ENCODE measurements around the gene NUF2. TPM values are rescaled to one million over a fixed set of nuclear protein-coding genes. Genes with fewer than 3 reads are reported as not detected.

NUF2 gene
- total RNA-seq, 1 experiment from 2014 or later = 30.7 TPM

DNA sequence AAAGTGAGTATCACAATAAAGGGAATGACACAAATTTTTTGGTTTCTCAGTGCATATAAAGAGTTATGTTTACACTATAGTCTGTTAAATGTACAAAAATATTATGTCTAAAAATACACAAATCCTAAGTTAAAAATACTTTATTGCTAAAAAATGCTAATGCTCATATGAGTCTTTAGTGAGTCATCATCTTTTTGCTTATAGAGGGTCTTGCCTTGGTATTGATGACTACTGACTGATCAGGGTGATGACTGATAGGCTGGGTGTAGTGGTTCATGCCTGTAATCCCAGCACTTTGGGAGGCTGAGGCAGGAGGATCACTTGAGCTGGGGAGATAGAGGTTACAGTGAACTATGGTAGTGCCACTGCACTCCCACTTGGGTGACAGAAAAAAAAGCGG, 12.9 kb upstream of the NUF2 start:
- peaks cover 0 to 16% (median 3%) of the 10 kb centered on the region in 3 experiments; a peak in 4 of 7 replicates for H3K36me3 Mint-ChIP-seq (ENCODE audit: insufficient read depth in 1 of 3, low read depth in 3 of 3)
- no peaks in the 10 kb centered on the region for H3K79me1 ChIP-seq (ENCODE audit: insufficient read depth, low read depth, low read length, poor library complexity, severe bottlenecking)
- no peak overlapping the region for H2BK5ac ChIP-seq (ENCODE audit: insufficient read length, low read length)
- H2BK12ac ChIP-seq (ENCODE audit: insufficient read length, low read depth, low read length) = no peak overlapping the region
- no peaks in the 10 kb centered on the region for H3K4me1 Mint-ChIP-seq
- H4K20me1 ChIP-seq (ENCODE audit: control insufficient read depth, insufficient read depth, insufficient read length) = no peaks in the 10 kb centered on the region
- WGBS (ENCODE audit: extremely low coverage, insufficient read length, low lambda C conversion rate) = no CpG with 5 or more reads among the region's 1 CpG
- no peaks in the 10 kb centered on the region for H3K27me3 Mint-ChIP-seq (ENCODE audit: low read depth)
- no peak overlapping the region for H3K9ac ChIP-seq (ENCODE audit: extremely low read depth, insufficient read length, low read length)
- no peak overlapping the region for H2AFZ ChIP-seq (ENCODE audit: low read length)
- no peak overlapping the region; a peak in 1 of 7 replicates for H3K27ac Mint-ChIP-seq
- H3K4me2 ChIP-seq (ENCODE audit: insufficient read depth, insufficient read length, low read length) = no peak overlapping the region
- no peak overlapping the region for H3K27ac ChIP-seq (ENCODE audit: insufficient read length, low read depth, low read length)
- no peaks in the 10 kb centered on the region for H3K23me2 ChIP-seq (ENCODE audit: insufficient read length, low read depth, low read length, poor library complexity, severe bottlenecking)
- no peak overlapping the region for H3K4me3 Mint-ChIP-seq
- H4K5ac ChIP-seq (ENCODE audit: insufficient read length, low read depth, low read length) = no peak overlapping the region
- H3K18ac ChIP-seq (ENCODE audit: insufficient read length, low read depth, low read length) = no peak overlapping the region
- H3K4ac ChIP-seq (ENCODE audit: low read depth, low read length) = no peak overlapping the region
- no peak overlapping the region for H2AK5ac ChIP-seq (ENCODE audit: insufficient read length, low read length)
- no peak for TF ChIP-seq CTCF (conservative IDR thresholded peaks at IDR 0.05)
- H3K4me1 ChIP-seq (ENCODE audit: insufficient read depth, low read length) = no peaks in the 10 kb centered on the region
- no peak overlapping the region for H2BK120ac ChIP-seq (ENCODE audit: low read depth, low read length, poor library complexity, severe bottlenecking)
- no peak overlapping the region for H3K23ac ChIP-seq (ENCODE audit: insufficient read length, low read depth, low read length)
- H2BK20ac ChIP-seq (ENCODE audit: low read depth, low read length, poor library complexity, severe bottlenecking) = no peak overlapping the region
- no peak overlapping the region for H4K8ac ChIP-seq (replicated peaks; ENCODE audit: insufficient read length, low read depth, low read length)
- H3K56ac ChIP-seq (ENCODE audit: insufficient read length, low read depth, low read length) = no peak overlapping the region
- H3K9me3 ChIP-seq (ENCODE audit: control insufficient read depth, low read depth, low read length) = no peaks in the 10 kb centered on the region
- no peak overlapping the region for H3K14ac ChIP-seq (ENCODE audit: insufficient read depth, low read length)
- no peaks in the 10 kb centered on the region for H3K79me2 ChIP-seq (ENCODE audit: insufficient read depth, low read length)
- H3T11ph ChIP-seq (ENCODE audit: low read length) = no peak overlapping the region
- H2BK15ac ChIP-seq (ENCODE audit: low read depth, low read length) = no peak overlapping the region
- DNase-seq = no peak
- no peak overlapping the region for H4K91ac ChIP-seq (ENCODE audit: insufficient read length, low read depth, low read length)
- no peaks in the 10 kb centered on the region for H3K9me3 Mint-ChIP-seq
- H3K27me3 ChIP-seq (ENCODE audit: insufficient read depth, low read length) = no peaks in the 10 kb centered on the region

All from H9 (cell line).